K562 treated with DMSO at 1 percent for 48 hours (cell line): Measurements from ENCODE around the gene ACSM3. TPM values are rescaled to one million over a fixed set of nuclear protein-coding genes. Genes with fewer than 3 reads are reported as not detected.

Experiments used
- total RNA-seq: library from RNA; unstranded; fragments of 300-600 nt; gene quantifications from 2 replicates; pipeline ENCODE4 v1.2.3, GENCODE V29; 2022; ENCODE audit warnings: low replicate concordance; ENCODE audit errors: extremely low read depth

Gene ACSM3, protein sequence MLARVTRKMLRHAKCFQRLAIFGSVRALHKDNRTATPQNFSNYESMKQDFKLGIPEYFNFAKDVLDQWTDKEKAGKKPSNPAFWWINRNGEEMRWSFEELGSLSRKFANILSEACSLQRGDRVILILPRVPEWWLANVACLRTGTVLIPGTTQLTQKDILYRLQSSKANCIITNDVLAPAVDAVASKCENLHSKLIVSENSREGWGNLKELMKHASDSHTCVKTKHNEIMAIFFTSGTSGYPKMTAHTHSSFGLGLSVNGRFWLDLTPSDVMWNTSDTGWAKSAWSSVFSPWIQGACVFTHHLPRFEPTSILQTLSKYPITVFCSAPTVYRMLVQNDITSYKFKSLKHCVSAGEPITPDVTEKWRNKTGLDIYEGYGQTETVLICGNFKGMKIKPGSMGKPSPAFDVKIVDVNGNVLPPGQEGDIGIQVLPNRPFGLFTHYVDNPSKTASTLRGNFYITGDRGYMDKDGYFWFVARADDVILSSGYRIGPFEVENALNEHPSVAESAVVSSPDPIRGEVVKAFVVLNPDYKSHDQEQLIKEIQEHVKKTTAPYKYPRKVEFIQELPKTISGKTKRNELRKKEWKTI
- total RNA-seq = not detected in 2 replicates

DNA sequence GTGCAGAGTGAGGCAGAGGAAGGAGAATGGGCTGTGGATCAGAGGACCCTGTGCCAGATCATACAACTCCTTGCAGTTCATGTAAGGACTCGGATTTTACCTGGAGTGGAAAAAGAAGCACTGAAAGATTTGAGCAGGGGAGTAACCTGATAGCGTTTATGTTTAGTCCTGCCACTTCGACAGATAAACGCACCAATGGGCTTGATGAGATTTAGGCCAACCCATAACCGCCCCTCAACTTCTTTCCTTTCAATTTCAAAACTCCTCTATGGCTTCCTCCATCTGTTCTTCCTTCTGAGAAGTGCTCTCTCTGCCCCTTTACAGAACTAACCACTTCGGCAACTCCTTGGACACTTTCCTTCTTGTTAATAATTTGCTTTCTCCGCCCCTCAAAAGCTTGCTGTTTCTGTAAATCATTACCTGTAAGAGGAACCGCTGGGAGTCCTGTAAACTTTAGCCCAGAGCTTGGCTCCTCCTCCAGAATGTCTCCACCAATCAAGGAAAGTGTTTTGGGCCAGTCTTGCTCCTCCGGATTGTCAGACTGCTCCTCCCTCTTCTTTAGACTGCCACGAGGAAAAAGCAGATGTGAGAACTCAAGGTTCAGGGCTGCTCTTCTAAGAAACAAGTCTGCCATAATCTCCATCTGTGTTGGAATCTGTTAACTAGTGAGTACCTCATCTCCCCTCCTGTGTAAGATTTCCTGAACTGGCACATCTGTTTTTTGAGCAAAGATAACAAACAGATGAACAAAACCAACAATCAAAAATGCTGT lies at the start of gene ACSM3:
ACSM3 (plus strand) TSS at position 554 of the 772 bp plus-strand sequence. CDS start 6,021 bp downstream, outside the sequence.

DNA sequence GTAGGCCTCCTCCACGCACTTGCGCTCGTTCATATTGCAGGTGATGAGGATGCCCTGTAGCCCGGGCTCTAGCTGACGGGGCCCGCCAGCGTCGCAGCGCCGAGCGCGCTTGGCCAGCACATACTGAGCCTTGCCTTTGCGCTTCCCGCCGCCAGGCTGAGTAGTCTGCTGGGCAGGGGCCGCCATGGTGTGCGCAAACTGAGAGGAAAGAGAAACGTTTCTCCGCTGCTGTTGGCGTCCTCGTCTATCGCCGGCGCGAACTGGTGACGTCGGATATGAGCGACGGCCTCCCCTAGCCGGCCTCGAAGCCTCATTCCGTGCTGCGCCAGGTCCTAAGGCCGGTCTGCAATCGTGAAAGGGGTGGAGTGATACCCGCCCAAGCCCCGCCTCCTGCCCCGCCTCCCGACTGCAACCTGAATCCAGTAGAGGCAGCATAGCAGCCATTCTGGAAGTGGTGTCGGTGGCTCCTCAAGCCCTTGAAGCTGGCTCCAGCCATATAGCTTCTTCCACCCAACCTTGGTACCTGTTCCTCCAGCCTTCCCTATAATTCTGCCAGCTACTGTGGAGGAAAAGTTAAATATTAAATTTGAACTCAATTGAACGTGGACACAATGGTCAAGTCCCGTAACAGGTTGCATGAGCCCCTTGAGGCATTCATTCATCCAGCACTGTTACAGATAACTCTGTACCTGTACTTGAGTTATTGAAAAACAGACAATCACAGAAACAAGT lies 22.1 kb upstream of the ACSM3 start, which contains the start of gene THUMPD1:
THUMPD1 (minus strand) TSS at position 265 of the 732 bp plus-strand sequence; CDS start at position 186, 79 bp downstream.

DNA sequence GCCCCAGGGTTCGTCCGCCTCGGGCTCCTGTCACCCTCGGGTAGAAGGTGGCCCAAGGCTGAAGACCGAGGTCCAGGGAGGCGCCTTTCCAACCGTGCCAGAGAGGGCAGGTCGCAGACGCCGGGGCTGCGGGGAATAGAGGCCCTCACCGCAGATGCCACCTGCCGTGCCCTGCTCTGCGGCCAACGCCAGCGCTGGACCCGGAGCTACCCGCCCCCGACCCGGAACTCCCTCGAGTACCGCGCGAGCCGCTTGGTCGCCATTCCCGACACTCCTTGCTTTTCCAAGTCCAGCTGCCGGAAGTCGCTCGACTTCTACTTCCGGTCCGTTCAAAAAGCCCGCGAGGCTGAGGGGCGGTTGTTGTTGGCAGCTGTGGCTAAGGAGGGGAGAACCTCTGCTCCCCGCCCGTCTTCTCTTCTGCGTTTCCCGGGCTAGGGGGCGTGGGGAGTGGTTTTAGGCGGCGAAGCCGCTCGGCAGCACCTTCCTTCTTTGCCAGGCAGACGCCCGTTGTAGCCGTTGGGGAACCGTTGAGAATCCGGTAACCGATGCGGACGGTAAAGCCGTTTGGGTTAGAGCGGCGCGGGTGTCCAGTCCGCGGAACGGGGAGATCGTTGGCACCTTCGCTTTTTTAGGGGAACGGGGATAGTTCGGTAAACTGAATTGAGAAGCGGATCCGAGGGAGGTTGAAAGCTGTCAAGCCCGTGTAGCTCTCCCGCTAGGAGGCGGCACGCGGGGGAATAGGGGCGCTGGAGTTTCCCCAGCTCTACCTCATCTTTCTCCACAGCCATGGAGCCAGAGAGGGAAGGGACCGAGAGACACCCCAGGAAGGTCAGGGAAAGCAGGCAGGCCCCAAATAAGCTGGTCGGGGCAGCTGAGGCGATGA lies 42.6 kb downstream of the ACSM3 start, which contains the start of the genes ERI2 and REXO5:
ERI2 (minus strand) TSS at position 305 of the 883 bp plus-strand sequence; CDS start at position 263, 42 bp downstream.
REXO5 (plus strand) TSS at position 360 of the 883 bp plus-strand sequence; CDS start at position 787, 427 bp downstream.

Other genes with a start within 250 kb of the ACSM3 start
- gene ACSM2B, start 187.6 kb upstream of the ACSM3 start, total RNA-seq = not detected in 2 replicates
- gene ACSM1, start 66.3 kb upstream of the ACSM3 start, total RNA-seq = not detected in 2 replicates
- gene THUMPD1, start 22.2 kb upstream of the ACSM3 start, total RNA-seq = not detected in 2 replicates
- not detected in 2 replicates for gene ERI2, start 42.5 kb downstream of the ACSM3 start, total RNA-seq
- not detected in 2 replicates for gene REXO5, start 42.5 kb downstream of the ACSM3 start, total RNA-seq
- not detected in 2 replicates for gene DCUN1D3, start 136.3 kb downstream of the ACSM3 start, total RNA-seq
- not detected in 2 replicates for gene LYRM1, start 136.8 kb downstream of the ACSM3 start, total RNA-seq